Left ventricle myocardium inferior (tissue), 1 donor: Measurements from ENCODE around the gene PPARG. TPM values are rescaled to one million over a fixed set of nuclear protein-coding genes. Genes with fewer than 3 reads are reported as not detected.

Experiments
- DNase-seq: peaks from one replicate; pipeline ENCODE4 v3.0.0-alpha.2; 2020
- H3K27ac ChIP-seq: fragments of 200-600 bp; replicated peaks from 2 replicates; pipeline ENCODE4 v1.8.0; 2021
- H3K27me3 ChIP-seq: fragments of 200-600 bp; 2 replicates; pipeline ENCODE4 v1.8.0; 2021; ENCODE audit warnings: low read depth
- H3K36me3 ChIP-seq: fragments of 200-600 bp; 2 replicates; pipeline ENCODE4 v1.8.0; 2021
- H3K4me1 ChIP-seq: fragments of 200-600 bp; 2 replicates; pipeline ENCODE4 v1.8.0; 2021
- H3K4me3 ChIP-seq: fragments of 200-600 bp; 2 replicates; pipeline ENCODE4 v1.8.0; 2021; ENCODE audit warnings: mild to moderate bottlenecking, moderate library complexity
- H3K9me3 ChIP-seq: fragments of 200-600 bp; replicated peaks from 2 replicates; pipeline ENCODE4 v1.8.0; 2021
- intact Hi-C: fragments of 100-400 bp; cut with micrococcal nuclease; formaldehyde crosslinking; loops from one replicate; pipeline ENCODE4 v1.11.0; 2022
- total RNA-seq: library from RNA; stranded (reverse); fragmentation: NEBNext Ultra II Directional; extraction: Animal tissue kit (Norgen Biotek cat#: 25700); gene quantifications from one replicate; pipeline ENCODE4 v1.2.1, GENCODE V29; 2021
- TF ChIP-seq, protein P1 (sequence below): fragments of 200-600 bp; IDR thresholded peaks from 2 replicates; pipeline ENCODE4 v1.8.0; 2021; ENCODE audit warnings: antibody characterized with exemption, mild to moderate bottlenecking, borderline replicate concordance
- donor health status: DM: no; HTN: yes; CAD: no; lungs with severe emphysema.

Gene PPARG
- total RNA-seq, 1 donor from 2014 or later, result 15.6 TPM

DNA sequence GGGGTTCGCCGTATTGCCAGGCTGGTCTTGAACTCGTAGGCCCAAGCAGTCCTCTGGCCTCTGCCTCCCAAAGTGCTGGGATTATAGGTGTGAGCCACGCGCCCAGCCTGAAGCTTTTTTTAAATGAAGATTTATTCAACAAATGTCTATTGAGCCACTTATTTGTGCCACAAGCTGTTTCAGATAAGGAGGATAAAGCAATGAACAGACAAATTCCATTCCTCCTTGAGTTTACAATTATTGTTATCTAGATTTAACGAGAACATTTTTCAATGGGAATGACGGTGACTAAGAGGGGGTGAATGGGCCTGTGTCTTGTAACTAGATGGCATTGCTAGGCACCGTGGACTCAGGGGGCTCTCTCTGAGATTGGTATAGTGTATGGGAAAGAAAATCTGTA, 10.2 kb downstream of the PPARG start:
- Histone ChIP-seq H3K9me3 (no peaks in the 10 kb centered on the region), H3K4me3 (no peak overlapping the region), H3K4me1 (peaks cover 21% of the 10 kb centered on the region), H3K27ac (no peak overlapping the region), H3K27me3 (no peaks in the 10 kb centered on the region), H3K36me3 (no peaks in the 10 kb centered on the region)
- TF ChIP-seq, protein P1, sequence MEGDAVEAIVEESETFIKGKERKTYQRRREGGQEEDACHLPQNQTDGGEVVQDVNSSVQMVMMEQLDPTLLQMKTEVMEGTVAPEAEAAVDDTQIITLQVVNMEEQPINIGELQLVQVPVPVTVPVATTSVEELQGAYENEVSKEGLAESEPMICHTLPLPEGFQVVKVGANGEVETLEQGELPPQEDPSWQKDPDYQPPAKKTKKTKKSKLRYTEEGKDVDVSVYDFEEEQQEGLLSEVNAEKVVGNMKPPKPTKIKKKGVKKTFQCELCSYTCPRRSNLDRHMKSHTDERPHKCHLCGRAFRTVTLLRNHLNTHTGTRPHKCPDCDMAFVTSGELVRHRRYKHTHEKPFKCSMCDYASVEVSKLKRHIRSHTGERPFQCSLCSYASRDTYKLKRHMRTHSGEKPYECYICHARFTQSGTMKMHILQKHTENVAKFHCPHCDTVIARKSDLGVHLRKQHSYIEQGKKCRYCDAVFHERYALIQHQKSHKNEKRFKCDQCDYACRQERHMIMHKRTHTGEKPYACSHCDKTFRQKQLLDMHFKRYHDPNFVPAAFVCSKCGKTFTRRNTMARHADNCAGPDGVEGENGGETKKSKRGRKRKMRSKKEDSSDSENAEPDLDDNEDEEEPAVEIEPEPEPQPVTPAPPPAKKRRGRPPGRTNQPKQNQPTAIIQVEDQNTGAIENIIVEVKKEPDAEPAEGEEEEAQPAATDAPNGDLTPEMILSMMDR, result no peak
- intact Hi-C loops, result loop anchor here (10.0 kb wide), 1 partner anchor 176 kb away; no protein-coding TSS in a partner anchor
- no peak for DNase-seq

DNA sequence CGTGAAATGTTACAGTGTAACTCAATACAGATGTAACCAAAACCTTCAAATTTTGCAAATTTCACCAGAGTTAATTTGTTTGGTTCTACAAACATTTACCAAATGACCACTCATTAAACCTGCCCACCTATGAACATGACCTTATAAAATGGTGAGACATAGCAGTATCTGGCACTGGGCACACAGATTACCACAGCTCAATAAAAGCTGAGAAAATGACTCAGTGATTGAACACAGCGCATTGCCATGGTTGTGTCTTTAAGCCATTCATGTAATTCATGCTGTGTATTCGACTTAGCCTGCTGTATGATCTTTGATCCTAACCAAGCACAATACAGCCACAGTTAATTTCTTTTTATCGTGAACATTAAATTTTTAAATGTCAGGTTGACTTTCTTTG, 11.3 kb downstream of the PPARG start:
- Histone ChIP-seq H3K4me1 (peaks cover 21% of the 10 kb centered on the region), H3K9me3 (no peaks in the 10 kb centered on the region), H3K36me3 (no peaks in the 10 kb centered on the region), H3K27ac (no peak overlapping the region), H3K4me3 (no peak overlapping the region), H3K27me3 (no peaks in the 10 kb centered on the region)
- intact Hi-C loops, result no loop called here
- TF ChIP-seq, protein P1, result no peak
- DNase-seq, result no peak

DNA sequence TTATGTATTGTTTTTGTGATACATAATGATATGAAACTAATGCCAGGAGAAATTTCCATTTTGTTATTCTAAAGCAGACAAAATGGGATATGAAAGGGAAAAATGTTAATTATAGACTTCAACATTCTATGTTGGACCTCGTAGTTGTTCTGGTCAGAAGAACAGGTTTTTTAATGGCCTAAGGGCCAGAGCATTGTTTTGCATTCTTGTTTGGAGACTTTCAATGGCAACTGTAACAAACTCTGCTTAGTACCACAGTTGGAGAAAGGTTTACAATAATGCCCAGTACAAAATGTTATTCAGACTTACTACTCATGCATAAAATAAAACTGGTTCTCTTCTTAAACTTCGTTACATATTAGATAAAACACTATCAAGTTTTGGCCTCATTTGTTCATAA, 12.2 kb downstream of the PPARG start:
- H3K36me3 ChIP-seq, result no peaks in the 10 kb centered on the region
- TF ChIP-seq, protein P1, result no peak
- no peak overlapping the region for H3K27ac ChIP-seq
- H3K9me3 ChIP-seq, result no peaks in the 10 kb centered on the region
- H3K4me1 ChIP-seq, result peaks cover 21% of the 10 kb centered on the region
- no peak for DNase-seq
- H3K4me3 ChIP-seq, result no peak overlapping the region
- H3K27me3 ChIP-seq, result no peaks in the 10 kb centered on the region
- intact Hi-C loops, result no loop called here

DNA sequence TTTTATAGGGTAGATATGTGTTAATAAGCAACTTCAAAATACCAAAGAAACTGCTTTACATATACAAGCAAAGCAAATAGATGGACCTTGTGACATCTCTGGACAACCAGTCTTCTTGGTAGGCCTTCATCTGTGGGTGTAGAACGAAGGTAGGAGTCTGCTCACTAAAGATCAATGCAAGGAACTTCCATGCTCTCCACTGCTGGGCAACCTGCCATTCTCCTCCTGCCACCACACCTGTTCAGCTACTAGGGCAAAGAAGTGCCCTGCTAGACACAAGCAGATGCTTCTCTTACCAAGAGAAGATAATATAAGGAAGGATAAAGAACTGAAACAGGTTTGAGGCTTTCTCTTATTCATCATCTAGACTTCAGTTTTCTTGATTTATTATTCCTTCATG, 12.6 kb downstream of the PPARG start:
- H3K36me3 ChIP-seq, result no peaks in the 10 kb centered on the region
- intact Hi-C loops, result no loop called here
- H3K4me1 ChIP-seq, result peaks cover 21% of the 10 kb centered on the region
- TF ChIP-seq, protein P1, result no peak
- H3K4me3 ChIP-seq, result no peak overlapping the region
- H3K27me3 ChIP-seq, result no peaks in the 10 kb centered on the region
- H3K27ac ChIP-seq, result no peak overlapping the region
- no peaks in the 10 kb centered on the region for H3K9me3 ChIP-seq
- DNase-seq, result no peak

DNA sequence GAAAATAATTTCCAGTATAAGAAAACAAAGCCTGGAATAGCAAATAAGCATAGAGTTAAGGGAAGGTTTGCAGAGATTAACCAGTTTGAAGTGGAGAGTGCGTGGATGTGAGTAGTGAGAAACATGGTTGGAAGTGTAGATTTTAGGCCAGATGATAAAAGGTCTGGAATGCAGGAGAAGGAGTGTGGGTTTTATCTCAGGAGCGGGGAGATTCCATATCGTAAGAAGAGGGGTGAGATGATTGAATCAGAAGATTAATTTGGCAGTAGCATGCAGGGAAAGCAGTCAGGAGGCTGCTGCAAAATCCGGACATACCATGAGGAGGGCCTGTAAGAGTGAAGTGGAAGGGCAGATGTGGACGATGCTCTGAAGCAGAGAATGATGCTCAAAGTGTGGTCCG, 13.7 kb downstream of the PPARG start:
- no peaks in the 10 kb centered on the region for H3K36me3 ChIP-seq
- intact Hi-C loops, result no loop called here
- TF ChIP-seq, protein P1, result no peak
- no peak overlapping the region for H3K27ac ChIP-seq
- H3K9me3 ChIP-seq, result no peaks in the 10 kb centered on the region
- no peak overlapping the region for H3K4me3 ChIP-seq
- DNase-seq, result no peak
- no peaks in the 10 kb centered on the region for H3K27me3 ChIP-seq
- peaks cover 21% of the 10 kb centered on the region for H3K4me1 ChIP-seq

DNA sequence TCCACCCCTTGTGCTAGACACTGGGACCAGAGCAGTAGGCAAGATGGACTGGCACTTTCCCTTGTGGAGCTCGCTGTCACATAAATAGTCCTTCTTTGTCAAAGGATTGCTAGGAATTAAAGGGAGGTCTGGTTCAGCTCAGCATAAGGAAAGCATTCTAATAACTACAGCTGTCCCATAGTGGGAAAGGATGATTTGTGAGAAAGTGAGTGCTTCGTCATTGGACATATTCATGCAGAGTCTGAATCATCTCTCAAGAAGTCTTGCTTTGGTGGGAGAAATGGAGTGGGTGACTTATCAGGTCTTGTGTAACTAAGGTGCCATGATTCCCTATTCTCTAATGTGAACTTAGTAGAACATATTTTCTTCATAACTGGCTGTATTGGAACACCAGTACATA, 14.7 kb downstream of the PPARG start:
- Histone ChIP-seq H3K4me1 (peaks cover 26% of the 10 kb centered on the region), H3K9me3 (no peaks in the 10 kb centered on the region), H3K36me3 (no peaks in the 10 kb centered on the region), H3K4me3 (no peak overlapping the region), H3K27me3 (no peaks in the 10 kb centered on the region), H3K27ac (no peak overlapping the region)
- no peak for DNase-seq
- intact Hi-C loops, result no loop called here
- TF ChIP-seq, protein P1, result no peak
